NCI-H526 treated with DMSO at 0.1 percent for 48 hours (cell line): ENCODE data around the gene CUBN.
"Not testable (repeated sequence)": the region's sequence is repeated elsewhere in the genome, so short reads cannot be mapped to it uniquely, and the experiment has no call there.

Experiments used
- DNase-seq: peaks from one replicate; lab custom pipeline; 2025; lab: John Stamatoyannopoulos, UW

CUBN gene

DNA sequence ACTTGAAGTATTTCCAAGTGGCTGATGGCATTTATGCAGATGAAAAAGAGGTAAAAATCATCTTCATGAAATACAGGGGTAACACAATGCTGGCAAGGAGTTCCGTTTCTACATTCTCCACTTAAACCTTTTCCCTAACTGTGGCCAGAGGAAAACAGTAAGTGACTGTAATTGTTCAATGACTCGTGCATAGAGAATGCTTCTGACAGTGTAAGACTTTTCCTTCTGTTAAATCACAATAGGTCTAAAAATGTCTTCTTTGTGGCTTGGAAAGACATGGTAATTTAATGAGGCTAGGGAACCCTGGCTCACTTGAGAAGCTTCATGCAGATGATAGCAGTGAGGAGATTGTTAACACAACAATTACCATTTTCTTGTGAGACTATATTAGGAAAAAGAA lies 262.1 kb downstream of the CUBN start:
- DNase-seq, result no peak

DNA sequence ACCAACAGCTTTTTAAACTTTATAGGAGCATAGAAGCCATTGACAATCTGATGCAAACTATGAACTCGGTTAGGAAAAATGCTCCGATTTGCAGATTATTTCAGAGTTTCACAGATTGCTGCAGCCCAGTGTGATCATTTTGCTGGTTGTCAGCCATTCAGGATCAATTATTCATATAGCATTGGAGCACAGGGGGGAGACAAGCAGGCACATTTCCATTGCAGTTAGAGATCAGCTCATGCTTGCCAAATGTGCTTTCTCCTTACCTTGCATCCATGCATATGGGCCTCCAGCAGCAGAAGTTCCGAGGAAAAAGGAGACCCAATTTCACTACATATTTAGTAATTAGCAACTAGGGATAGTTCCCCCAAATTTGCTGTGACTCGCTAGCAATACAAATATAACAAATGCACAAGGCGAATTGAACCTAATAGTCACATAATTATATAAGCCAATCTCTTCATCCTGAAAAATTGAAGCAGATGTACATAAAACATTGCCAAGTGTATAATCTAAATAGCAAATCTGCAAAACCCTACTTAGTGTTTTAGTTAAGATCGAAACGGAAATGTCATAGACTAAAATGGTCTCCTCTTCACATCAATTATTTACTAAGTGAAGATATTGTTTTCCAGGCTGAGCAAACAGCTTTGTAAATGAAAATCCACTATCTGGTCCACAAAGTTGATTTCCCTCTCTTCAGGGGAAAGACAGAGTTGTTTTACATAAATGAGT lies 262.9 kb downstream of the CUBN start:
- no peak for DNase-seq

DNA sequence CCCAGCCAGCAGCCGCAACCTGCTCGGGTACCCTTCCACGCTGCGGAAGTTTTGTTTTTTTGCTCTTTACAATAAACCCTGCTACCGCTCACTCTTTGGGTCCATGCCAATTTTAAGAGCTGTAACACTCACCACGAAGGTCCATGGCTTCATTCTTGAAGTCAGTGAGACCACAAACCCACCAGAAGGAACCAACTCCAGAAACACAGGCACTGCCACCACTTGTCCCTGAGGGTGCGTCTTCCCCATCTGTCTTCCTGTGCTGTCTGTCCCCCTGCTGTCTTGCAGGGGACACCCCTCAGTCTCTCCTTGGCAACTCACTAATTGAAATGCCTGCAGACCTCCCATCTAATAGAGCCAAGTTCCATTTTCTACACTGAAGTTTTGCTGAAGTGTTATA lies 263.8 kb downstream of the CUBN start:
- DNase-seq, result no peak

DNA sequence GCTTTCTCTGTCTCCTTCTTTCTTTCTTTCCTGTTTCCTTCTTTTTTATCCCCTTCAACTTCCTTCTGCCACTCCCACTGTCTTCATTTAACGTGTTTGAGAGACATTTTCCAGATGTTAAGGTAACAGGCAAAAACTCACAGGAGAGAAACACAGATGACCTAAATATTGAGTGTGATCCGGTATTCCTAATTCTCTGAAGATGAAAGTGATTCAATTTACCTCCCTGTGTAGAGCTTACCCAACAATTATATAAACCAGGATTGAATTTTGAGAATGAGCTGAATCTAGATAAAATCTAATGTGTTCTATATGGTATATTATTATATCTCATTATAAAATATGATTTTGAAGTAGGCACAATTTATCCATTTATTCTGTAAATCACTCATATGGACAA lies 265.8 kb downstream of the CUBN start:
- no peak for DNase-seq

DNA sequence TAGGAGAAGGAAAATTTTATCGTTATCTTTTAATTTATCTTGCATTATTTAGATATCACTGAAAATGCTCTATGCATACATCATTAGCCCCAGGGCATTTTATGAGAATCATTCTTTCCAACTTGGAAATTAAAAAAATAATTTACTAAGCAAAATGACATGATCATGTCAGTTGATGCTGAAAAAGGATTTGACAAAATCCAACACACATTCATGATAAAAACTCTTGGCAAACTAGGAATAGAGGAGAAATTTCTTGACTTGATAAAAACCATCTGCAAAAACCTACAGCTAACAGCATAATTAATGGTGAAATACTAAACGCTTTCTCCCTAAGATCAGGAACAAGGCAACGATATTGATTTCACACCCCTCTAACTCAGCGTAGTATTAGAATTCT lies 272.2 kb downstream of the CUBN start:
- DNase-seq, result no peak

DNA sequence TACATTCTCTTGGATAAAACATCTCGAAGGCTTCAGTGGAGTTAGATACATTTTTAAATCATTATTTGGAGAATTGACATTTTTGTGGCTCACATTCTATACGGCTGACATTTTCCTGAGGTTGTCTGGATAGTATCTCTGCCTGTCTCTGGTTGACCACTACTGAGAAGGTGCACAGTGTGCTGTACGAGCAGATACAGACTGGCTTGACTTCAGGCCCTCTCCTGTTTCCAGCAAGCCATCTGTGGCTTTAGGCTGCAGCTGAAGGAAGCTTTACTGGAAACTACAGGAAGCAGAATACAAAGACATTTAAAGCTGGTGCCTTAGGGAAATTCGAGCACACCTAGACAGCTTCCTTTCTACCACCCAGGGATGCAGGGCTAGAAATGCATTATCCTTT lies 273.0 kb downstream of the CUBN start:
- no peak for DNase-seq

DNA sequence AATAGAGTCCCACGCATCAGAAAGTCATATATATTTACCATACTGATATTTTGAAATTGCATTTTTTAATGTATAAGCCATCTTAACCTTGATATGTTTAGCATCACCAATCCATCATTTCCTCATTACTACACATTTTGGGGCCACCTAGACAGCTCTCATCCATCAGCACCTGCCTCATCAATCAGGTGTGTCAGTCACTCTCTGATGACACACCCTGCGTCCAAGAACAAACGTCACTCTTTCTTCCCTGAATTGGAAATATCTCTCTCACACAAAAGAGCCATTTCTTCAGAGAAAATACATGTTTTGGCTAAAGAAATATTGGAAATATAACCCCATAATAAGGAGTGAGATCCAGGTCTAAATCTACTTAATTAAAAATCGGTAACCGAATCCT lies 273.5 kb downstream of the CUBN start:
- DNase-seq, result no peak

DNA sequence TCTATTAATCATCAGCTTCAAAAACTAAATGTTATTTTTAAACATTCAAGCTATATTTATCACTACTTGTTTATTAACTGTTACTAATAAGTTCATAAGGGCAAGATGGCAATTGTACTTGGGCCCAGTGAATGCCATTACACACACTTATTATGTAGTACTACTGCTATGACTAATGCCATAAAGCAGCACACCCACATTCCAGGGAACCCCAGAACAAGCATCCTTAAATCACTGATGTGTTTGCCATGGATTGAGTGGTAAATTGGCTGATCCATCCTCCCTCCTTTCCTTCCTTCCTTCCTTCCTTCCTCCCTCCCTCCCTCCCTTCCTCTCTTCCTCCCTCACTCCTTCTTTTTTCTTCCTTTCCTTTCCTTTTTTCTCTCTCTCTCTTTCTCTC lies 275.0 kb downstream of the CUBN start:
- DNase-seq, result no peak

DNA sequence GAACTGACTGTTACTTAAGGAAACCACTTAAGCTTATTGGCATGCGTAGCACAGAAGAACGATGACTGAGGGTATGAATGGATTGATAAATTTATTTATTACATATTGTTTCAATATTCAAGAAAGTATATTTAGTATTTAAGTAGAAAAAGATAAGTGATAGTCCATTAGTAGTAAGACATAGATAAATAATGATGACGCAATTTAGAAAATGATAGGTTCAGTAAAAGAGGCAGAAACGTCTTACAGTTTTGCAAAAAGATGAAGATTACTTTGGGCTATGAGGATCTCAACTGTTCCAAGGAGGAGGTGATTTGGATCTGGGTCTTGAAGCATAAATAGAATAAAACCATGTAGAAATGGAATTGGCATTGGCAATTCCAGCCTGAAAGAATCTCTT lies 275.8 kb downstream of the CUBN start:
- no peak for DNase-seq

DNA sequence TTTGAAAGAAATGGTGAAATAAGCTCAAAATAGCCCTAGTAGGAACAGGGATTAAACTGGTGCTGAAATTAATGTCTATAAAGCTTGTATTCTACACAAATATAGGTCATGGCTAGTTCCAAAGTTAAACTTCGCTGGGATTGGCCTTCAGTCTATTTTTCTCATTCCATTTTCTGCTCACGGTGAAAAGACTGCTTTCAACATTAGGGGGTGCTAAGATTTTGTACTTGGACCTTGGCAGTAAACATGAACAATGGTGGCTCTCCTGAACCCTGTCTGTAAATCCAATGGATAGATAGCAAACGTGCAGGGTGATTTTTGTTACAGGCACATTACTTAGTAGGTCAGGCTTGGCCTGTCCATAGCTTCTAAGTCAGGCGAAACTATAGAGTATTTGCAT lies 276.4 kb downstream of the CUBN start:
- DNase-seq, result no peak

DNA sequence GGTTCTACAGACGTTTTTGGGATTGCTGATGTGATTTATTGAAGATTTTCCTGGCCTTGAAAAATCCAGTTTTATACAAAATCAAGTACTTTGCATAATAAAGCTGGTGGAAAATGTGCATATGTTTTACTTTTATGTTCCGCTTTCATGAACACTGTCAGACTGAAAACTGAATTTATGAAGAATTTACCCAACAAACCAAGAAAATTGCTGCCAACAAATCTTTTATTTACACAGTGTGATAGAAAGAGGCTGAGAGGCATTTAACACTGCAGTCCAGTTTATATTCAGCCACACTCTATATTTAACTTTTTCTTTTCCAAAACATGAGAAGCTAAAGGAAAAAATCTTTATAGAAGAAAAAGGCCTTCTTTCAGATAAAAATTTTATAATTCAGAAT lies 277.0 kb downstream of the CUBN start:
- no peak for DNase-seq

DNA sequence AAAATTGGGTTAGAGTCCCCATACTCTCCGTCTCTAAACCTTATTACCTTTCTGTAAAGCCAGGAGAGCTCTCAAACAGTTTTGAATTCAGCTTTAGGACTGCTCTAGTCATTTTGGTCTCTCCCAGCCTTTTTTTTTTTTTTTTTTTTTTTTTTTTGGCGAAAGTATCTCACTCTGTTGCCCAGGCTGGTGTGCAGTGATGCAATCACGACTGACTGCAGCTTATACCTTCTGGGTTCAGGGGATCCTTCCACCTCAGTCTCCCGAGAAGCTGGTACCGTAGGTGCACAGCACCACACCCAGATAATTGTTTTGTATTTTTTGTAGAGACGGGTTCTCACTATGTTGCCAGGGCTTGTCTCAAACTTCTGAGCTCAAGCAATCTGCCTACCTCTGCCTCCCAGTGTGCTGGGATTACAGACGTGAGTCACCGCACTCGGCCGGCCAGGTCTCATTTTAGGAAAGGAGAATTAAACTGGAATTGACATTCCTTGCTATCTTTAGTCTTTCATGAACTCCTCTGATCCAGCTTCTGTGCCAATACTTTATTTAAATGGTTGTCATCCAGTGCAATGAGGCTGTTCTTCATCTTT lies 281.0 kb downstream of the CUBN start:
- DNase-seq, result no peak

DNA sequence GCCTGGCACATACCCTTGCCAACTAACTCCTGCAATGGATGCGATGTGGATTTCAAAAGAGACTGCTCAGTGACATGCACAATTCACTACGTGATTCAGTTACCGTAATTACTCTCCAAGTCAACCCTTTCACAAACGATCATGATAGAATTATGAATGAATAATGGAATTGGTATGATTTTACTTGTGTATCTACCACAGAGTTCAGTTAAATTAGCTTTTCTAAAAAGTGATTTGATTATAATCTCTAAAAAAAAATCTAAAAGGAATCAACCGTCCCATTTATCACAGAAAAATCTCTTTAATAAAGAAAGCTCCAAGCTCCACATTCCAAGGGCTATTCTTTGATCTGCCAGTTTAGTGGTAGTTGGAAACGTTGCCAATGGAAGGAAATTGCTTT lies 282.0 kb downstream of the CUBN start:
- DNase-seq, result no peak

DNA sequence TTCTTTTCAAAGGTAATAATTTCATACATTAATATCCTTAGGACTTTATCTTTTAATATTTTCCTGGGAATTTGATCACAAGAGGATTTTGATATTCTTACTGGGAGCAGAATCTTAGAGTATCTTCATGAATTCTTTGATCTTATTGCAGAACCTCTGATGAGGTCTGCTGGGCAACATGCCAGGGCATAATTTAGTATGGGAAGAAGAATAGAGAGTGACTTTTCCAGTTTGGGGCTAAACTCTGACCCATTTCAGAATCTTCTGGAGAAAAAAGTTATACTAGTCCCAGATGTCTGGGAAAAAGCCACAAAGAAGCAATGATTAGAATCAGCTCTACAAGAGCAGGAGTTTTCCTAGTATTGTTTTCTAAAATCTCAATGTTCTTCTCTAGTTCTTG lies 284.4 kb downstream of the CUBN start:
- no peak for DNase-seq

DNA sequence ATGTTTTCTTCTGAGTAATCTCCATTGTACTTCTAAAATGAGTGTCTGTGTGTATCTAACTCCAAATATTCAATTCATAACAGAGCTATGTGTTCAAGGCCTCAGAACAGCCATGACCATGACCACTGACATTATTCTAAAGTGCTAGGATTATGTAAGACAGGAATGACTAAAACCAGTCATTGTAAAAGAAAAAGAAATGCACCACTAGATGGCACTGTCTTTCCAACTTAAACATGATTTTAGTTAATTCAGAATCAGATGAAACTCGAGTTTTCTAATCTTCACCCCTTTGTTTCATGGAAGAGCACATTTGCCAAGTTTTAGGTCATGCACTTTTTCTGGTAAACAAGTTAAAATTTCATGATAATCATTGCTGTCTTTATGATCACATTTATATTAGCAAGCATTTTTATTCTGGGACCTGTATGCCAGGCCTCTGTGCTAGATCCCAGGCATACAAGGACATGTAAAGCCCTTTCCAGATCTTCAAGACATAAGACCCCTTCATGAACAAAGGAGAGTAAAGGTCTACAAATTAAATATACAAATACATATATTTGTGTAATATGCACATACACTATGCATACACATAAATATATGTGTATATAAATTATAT lies 286.2 kb downstream of the CUBN start:
- DNase-seq, result peak; percentile 25

DNA sequence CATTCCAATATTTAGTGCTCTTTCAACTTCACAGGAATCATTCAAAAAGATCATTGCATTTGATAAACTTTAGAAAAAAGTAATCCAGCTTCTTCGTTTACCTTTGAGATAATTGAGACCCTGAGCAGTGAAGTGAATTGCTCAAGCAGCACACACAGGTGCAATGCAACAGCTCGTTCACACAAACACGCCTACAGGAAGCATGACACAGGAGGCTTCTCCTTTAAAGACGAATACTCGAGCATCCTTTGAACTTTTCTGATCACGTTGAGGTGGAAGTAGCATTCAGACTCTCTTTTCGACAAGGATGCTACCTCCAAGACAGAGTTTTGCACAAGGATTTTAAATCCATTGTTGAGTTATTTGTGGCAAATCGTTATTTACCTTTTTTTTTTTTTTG lies 294.4 kb downstream of the CUBN start:
- no peak for DNase-seq

DNA sequence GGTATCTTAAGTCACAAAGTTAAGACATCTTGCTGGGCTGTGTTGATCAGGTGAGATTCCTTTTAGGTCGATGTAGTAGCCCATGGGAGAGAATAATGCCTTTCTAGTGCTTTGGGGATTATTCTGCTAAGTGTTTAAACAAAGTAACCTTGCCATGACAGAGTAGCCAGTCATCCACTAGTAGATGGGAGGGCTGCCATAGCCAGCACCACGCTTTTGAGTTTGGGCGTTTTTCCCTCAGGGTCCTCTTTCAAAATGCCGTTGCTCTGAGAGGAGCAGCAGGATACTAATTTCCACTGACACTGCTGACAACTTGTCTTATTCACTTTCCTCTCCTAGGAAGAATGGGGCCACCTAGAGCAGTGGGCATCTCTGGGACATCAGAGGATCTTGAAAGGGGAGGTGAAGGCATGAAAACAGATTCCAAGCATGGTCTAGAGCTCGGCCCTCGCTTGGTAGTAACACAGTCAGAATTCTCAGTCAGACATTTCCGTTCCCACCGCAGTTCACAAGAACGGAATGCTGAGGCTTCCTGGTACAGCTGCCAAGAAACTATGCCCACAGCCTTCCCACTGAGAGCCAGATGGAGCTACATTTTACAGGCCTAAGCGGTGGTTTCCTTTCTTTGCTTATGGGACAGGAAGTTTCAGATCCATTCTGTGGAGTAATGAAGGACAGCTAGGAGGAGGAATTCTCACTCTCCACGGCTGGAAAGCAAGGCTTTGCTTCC lies 297.1 kb downstream of the CUBN start:
- DNase-seq, result no peak

DNA sequence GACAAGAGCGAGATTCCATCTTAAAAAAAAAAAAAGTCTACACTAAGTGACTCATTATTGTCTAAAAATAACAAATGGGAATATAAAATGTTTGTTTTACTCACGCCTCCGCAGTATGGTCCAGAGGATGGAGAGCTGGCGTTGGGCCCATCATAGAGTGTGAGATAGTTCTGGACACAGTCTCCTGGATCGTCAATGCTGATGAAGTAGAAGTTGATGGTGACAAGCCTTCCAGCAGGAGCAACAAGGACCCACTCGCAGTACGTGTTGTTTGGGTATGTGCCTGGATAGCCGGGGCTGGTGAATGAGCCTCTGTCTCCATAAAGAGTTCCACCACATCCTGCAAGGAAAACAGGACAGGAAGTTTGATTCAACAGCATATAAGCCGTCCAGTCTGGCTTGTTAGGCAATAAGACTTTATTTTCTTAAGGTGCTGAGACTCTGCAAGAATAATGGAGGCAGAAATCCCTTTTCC lies 300.9 kb downstream of the CUBN start:
- no peak for DNase-seq

DNA sequence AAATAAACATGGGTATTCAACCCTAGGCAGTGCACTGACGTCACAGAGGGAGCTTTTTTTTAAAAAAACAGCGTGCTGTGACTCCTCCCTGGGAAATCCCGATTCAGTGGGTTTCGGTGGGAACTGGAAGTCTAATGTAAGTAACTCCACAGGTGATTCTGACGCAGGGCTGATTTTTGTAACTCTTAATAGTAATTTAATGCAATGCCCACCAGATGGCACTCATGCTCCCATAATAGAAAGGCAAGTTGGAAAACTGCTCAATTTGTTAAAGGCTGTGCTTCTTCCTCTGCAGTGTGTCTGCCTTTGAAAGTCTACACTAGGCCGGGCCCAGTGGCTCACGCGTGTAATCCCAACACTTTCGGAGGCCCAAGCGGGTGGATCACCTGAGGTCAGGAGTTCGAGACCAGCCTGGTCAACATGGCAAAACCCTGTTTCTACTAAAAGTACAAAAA lies 301.5 kb downstream of the CUBN start:
- DNase-seq, result peak; percentile 41

DNA sequence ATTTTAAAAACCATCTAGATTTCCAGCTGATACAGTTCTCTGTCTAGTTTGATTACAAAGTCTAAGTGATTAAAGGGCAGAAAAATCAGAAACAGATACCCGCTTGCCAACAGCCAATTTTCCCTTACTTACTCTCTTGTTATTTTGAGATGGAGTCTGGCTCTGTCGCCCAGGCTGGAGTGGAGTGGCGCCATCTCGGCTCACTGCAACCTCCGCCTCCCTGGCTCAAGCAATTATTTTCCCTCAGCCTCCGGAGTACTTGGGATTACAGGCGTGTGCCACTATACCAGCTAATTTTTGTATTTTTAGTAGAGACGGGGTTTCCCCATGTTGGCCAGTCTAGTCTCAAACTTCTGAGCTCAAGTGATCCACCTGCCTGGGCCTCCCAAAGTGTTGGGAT lies 302.1 kb downstream of the CUBN start:
- not testable (repeated sequence) for DNase-seq

DNA sequence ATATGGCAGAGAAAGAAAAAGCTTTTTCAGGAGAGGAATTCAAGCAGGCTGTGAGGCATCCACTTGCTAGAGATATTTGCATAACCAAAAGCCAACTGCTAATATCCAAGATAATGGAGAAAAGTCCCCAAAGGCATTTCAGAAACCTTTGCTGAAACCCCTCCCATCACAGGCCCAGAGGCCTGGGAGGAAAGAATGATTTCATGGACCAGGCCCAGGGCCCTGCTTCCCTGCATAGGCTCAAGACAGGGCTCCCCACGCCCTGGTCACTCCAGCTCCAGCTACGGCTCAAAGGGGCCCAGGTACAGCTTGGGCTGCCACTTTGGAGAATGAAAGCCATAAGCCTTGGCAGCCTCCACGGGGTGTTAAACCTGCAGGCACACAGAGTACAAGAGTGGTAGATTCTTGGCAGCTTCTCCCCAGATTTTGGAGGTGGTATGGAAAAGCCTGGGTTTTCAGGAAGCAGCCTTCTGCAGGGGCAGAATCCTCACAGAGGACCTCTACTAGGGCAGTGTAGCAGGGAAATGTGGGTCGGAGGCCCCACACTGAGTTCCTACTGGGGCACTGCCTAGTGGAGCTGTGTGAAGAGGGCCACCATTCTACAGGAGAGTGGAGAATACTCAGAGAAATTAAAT lies 306.8 kb downstream of the CUBN start:
- DNase-seq, result no peak

DNA sequence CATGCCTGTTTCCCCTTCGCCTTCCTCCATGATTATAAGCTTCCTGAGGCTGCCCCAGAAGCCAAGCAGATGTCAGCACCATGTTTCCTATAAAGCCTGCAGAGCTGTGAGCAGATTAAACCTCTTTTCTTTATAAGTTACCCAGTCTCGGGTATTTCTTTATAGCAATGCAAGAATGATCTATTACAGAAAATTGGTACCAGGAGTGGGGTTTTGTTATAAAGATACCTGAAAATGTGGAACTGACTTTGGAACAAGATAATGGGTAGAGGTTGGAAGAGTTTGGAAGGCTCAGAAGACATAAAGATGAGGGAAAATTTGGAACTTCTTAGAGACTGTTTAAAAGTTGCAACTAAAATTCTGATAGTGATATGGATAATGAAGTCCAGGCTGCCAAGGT lies 307.6 kb downstream of the CUBN start:
- DNase-seq, result no peak
